ENCODE data around the gene METTL16. TPM values are rescaled to one million over a fixed set of nuclear protein-coding genes. Genes with fewer than 3 reads are reported as not detected.
A peak's percentile ranks its signal among the peaks of the same experiment; 100 is the strongest.

METTL16 gene
- total and polyA plus RNA-seq, 2 experiments from 2014 or later: 40.1 to 80.8 TPM

- Histone ChIP-seq H3K27ac (ENCODE audit: low read depth) (no peak overlapping the region), H3K4me3 (no peak overlapping the region), H3K36me3 (ENCODE audit: insufficient read depth) (no peaks in the 10 kb centered on the region), H3K27me3 (ENCODE audit: insufficient read depth) (no peaks in the 10 kb centered on the region), H3K4me1 (ENCODE audit: insufficient read depth) (peaks cover 20% of the 10 kb centered on the region), H3F3A (replicated peaks; ENCODE audit: low read depth) (no peaks in the 10 kb centered on the region), H2AFZ (no peak overlapping the region), H3K79me2 (replicated peaks; ENCODE audit: insufficient read depth) (peaks cover 23% of the 10 kb centered on the region), H4K20me1 (replicated peaks; ENCODE audit: insufficient read depth) (no peaks in the 10 kb centered on the region; the same call in 1 of the 2 replicates), H3K4me2 (no peak overlapping the region), H3K9me2 (ENCODE audit: insufficient read depth) (no peaks in the 10 kb centered on the region)
- DNase-seq (ENCODE audit: low spot score) (peak; percentile 73), ATAC-seq (no peak)
- no peak overlapping the region for H3K4me3 Mint-ChIP-seq
- H3K36me3 Mint-ChIP-seq (ENCODE audit: low read depth): peaks cover 17% of the 10 kb centered on the region; the same call in 2 of the 3 replicates
- H3K27ac Mint-ChIP-seq: peak overlapping the region; percentile 80
- no peak for TF ChIP-seq EZH2 (IDR thresholded peaks at IDR 0.05; ENCODE audit: low read depth, unreplicated experiment)
- no peak for TF ChIP-seq NANOG (IDR thresholded peaks at IDR 0.05; ENCODE audit: borderline replicate concordance)
- no peaks in the 10 kb centered on the region; the same call in 2 of the 3 replicates for H3K9me3 Mint-ChIP-seq
- H3K27me3 Mint-ChIP-seq (ENCODE audit: insufficient read depth, low read depth, poor library complexity): peaks cover 28% of the 10 kb centered on the region
- peaks cover 47% of the 10 kb centered on the region for H3K4me1 Mint-ChIP-seq
Observed at GRCh38 chr17:2388683-2389055, 123.0 kb downstream of the METTL16 start.

DNA sequence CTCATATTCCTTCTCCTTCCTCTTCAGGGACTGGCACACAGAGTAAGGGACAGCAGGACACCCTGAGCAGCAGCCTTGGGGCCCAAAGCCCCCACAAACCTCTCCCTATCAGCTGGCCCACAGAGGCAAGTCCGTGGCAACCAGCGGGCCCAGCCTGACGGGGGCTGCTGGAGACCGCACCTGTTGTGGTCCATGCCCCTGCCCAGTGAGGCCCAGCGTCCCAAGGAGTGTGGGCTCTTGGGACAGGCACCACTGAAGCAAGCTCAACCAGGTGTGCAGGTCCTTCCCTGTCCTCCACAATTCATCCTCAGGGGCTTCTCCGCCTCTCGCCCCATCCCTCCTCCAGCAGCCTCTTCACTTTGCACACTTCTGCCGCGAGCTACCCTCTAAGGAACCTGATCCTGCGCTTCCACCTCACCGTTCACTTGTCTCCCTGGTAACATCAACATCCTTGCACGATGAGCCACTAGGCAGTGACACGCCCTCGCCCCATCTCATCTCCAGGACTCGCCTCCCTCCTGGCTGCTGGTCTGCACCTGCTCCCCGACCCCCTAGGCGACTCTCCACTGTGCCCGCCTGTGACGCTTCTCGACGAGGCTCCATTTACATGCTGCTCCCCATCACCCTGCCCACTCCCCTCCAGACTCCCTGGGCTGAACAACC lies 123.5 kb downstream of the METTL16 start:
- no peaks in the 10 kb centered on the region for H3K9me2 ChIP-seq (ENCODE audit: insufficient read depth)
- Mint-ChIP-seq H3K9me3 (no peaks in the 10 kb centered on the region; the same call in 2 of the 3 replicates), H3K4me1 (peaks cover 48% of the 10 kb centered on the region), H3K4me3 (no peak overlapping the region; the same call in 2 of the 3 replicates), H3K36me3 (ENCODE audit: low read depth) (peaks cover 17% of the 10 kb centered on the region; the same call in 2 of the 3 replicates), H3K27ac (peak overlapping the region; percentile 80), H3K27me3 (ENCODE audit: insufficient read depth, low read depth, poor library complexity) (peaks cover 25% of the 10 kb centered on the region)
- H3K27ac ChIP-seq (ENCODE audit: low read depth): no peak overlapping the region
- no peak overlapping the region for H3K4me2 ChIP-seq
- peaks cover 23% of the 10 kb centered on the region for H3K79me2 ChIP-seq (replicated peaks; ENCODE audit: insufficient read depth)
- H3K27me3 ChIP-seq (ENCODE audit: insufficient read depth): no peaks in the 10 kb centered on the region
- H3K36me3 ChIP-seq (ENCODE audit: insufficient read depth): no peaks in the 10 kb centered on the region
- H3F3A ChIP-seq (replicated peaks; ENCODE audit: low read depth): no peaks in the 10 kb centered on the region; the same call in 1 of the 2 replicates
- H2AFZ ChIP-seq: no peak overlapping the region
- no peaks in the 10 kb centered on the region; the same call in 1 of the 2 replicates for H4K20me1 ChIP-seq (replicated peaks; ENCODE audit: insufficient read depth)
- no peak overlapping the region for H3K4me3 ChIP-seq
- ATAC-seq: no peak
- no peak for DNase-seq (ENCODE audit: low spot score)
- H3K4me1 ChIP-seq (ENCODE audit: insufficient read depth): peaks cover 23% of the 10 kb centered on the region
- TF ChIP-seq EZH2 (IDR thresholded peaks at IDR 0.05; ENCODE audit: low read depth, unreplicated experiment): no peak
- TF ChIP-seq ETS1 (IDR thresholded peaks at IDR 0.05): no peak
- no peak for TF ChIP-seq EZH2phosphoT487 (IDR thresholded peaks at IDR 0.05; ENCODE audit: unreplicated experiment)
- TF ChIP-seq STAT1 (IDR thresholded peaks at IDR 0.05; ENCODE audit: unreplicated experiment): no peak
- no peak for TF ChIP-seq POLR2AphosphoS5 (IDR thresholded peaks at IDR 0.05; ENCODE audit: low read depth)
- no peak for TF ChIP-seq ZNF331 (CRISPR knock-in tag; IDR thresholded peaks at IDR 0.05; ENCODE audit: low read depth)
- no peak for TF ChIP-seq ZNF114 (CRISPR knock-in tag; IDR thresholded peaks at IDR 0.05)
- no peak for TF ChIP-seq NANOG (IDR thresholded peaks at IDR 0.05; ENCODE audit: borderline replicate concordance)
- no peak for TF ChIP-seq JUNB (IDR thresholded peaks at IDR 0.05; ENCODE audit: unreplicated experiment)
- TF ChIP-seq CTCF (conservative IDR thresholded peaks at IDR 0.05; ENCODE audit: low read depth in 2 of 2): no peak
- TF ChIP-seq ZNF462 (CRISPR knock-in tag; IDR thresholded peaks at IDR 0.05): no peak

All from GM23338 (cell line).